Neural cell (in vitro differentiated cells): ENCODE data around the gene TP53I3. TPM values are rescaled to one million over a fixed set of nuclear protein-coding genes. Genes with fewer than 3 reads are reported as not detected.

Experiments used
- H2AFZ ChIP-seq: fragments of 200-600, 300-800 bp; sonication (generic), shearing (Covaris generic); 2 replicates; pipeline ENCODE4 v1.6.0; 2014; ENCODE audit warnings: low read depth, mild to moderate bottlenecking, antibody characterized with exemption, low read length, moderate library complexity
- H3F3A ChIP-seq: fragments of 200-600 bp; shearing (Covaris generic); 2 replicates; pipeline ENCODE4 v1.6.1; 2016; ENCODE audit warnings: mild to moderate bottlenecking, moderate library complexity, mixed read lengths, antibody characterized with exemption, low read length; ENCODE audit not compliant: insufficient read depth, poor library complexity, severe bottlenecking
- H3K27ac ChIP-seq: fragments of 200-600, 300-800 bp; sonication (generic), shearing (Covaris generic); 2 replicates; pipeline ENCODE4 v1.5.1; 2014; ENCODE audit warnings: mild to moderate bottlenecking, low read length, moderate library complexity
- H3K27me3 ChIP-seq: fragments of 300-800, 200-600 bp; sonication (generic), shearing (Covaris generic); 2 replicates; pipeline ENCODE4 v1.6.0; 2014; ENCODE audit warnings: mild to moderate bottlenecking, low read depth, low read length, moderate library complexity; ENCODE audit not compliant: insufficient read depth
- H3K36me3 ChIP-seq: fragments of 300-800, 200-600 bp; sonication (generic), shearing (Covaris generic); 2 replicates; pipeline ENCODE4 v1.5.1; 2014; ENCODE audit warnings: mild to moderate bottlenecking, antibody characterized with exemption, low read length, moderate library complexity; ENCODE audit not compliant: insufficient read depth
- H3K4me2 ChIP-seq: fragments of 300-800, 200-600 bp; sonication (generic), shearing (Covaris generic); 2 replicates; pipeline ENCODE4 v1.6.0; 2014; ENCODE audit warnings: mild to moderate bottlenecking, low read length
- H3K4me3 ChIP-seq: fragments of 300-800, 200-600 bp; sonication (generic), shearing (Covaris generic); 2 replicates; pipeline ENCODE4 v1.5.1; 2014; ENCODE audit warnings: mild to moderate bottlenecking, low read length, moderate library complexity
- H3K79me2 ChIP-seq: fragments of 200-600 bp; shearing (Covaris generic); replicated peaks from 2 replicates; pipeline ENCODE4 v1.6.0; 2014; ENCODE audit warnings: mild to moderate bottlenecking, low read length, moderate library complexity; ENCODE audit not compliant: insufficient read depth
- H3K9ac ChIP-seq: fragments of 300-800, 200-600 bp; sonication (generic), shearing (Covaris generic); 2 replicates; pipeline ENCODE4 v1.6.1; 2016; ENCODE audit warnings: mild to moderate bottlenecking, low read length, mixed read lengths
- H3K9me2 ChIP-seq: fragments of 200-600 bp; shearing (Covaris generic); 2 replicates; pipeline ENCODE4 v1.6.1; 2016; ENCODE audit warnings: mild to moderate bottlenecking, low read length, mixed read lengths; ENCODE audit not compliant: insufficient read depth
- H3K9me3 ChIP-seq: fragments of 200-600, 300-800 bp; sonication (generic), shearing (Covaris generic); 2 replicates; pipeline ENCODE4 v1.6.1; 2016; ENCODE audit warnings: mild to moderate bottlenecking, mixed run types, low read length, moderate library complexity, mixed read lengths
- H4K20me1 ChIP-seq: fragments of 200-600 bp; shearing (Covaris generic); 2 replicates; pipeline ENCODE4 v1.6.1; 2016; ENCODE audit warnings: mild to moderate bottlenecking, mixed run types; ENCODE audit not compliant: insufficient read depth
- EP300 ChIP-seq: fragments of 450-650 bp; conservative IDR thresholded peaks from 2 replicates; pipeline ENCODE4 v1.6.1; 2014; ENCODE audit warnings: antibody characterized with exemption, mild to moderate bottlenecking, moderate library complexity; ENCODE audit not compliant: poor library complexity, severe bottlenecking
- EZH2 ChIP-seq: fragments of 200-600, 300-800 bp; shearing (Covaris generic), sonication (generic); IDR thresholded peaks from 2 replicates; pipeline ENCODE4 v1.6.1; 2014; ENCODE audit warnings: antibody characterized with exemption, low read length, borderline replicate concordance, mild to moderate bottlenecking; ENCODE audit not compliant: insufficient read depth, poor library complexity, severe bottlenecking
- MXI1 ChIP-seq: fragments of 450-650 bp; conservative IDR thresholded peaks from 2 replicates; pipeline ENCODE4 v1.6.1; 2014; ENCODE audit warnings: antibody characterized with exemption, mild to moderate bottlenecking; ENCODE audit not compliant: poor library complexity, severe bottlenecking
- POLR2AphosphoS5 ChIP-seq: IDR thresholded peaks from 2 replicates; pipeline ENCODE4 v1.6.1; 2012
- RAD21 ChIP-seq: fragments of 450-650 bp; conservative IDR thresholded peaks from 2 replicates; pipeline ENCODE4 v1.6.1; 2014; ENCODE audit warnings: antibody characterized with exemption, mild to moderate bottlenecking, moderate library complexity
- REST ChIP-seq: IDR thresholded peaks from 2 replicates; pipeline ENCODE4 v1.6.1; 2012; ENCODE audit warnings: borderline replicate concordance
- SMC3 ChIP-seq: fragments of 450-650 bp; conservative IDR thresholded peaks from 2 replicates; pipeline ENCODE4 v1.6.1; 2014; ENCODE audit warnings: antibody characterized with exemption, mild to moderate bottlenecking, moderate library complexity; ENCODE audit not compliant: poor library complexity
- TAF1 ChIP-seq: IDR thresholded peaks from 2 replicates; pipeline ENCODE4 v1.6.1; 2012; ENCODE audit warnings: low read depth
- polyA plus RNA-seq: library from polyadenylated mRNA; depleted of rRNA; stranded (reverse); fragments of >200 nt; gene quantifications from 2 replicates; pipeline ENCODE4 v1.2.3, GENCODE V29; 2014
- TF ChIP-seq, protein P1 (sequence below): fragments of 450-650 bp; IDR thresholded peaks from 2 replicates; pipeline ENCODE4 v1.5.1; 2014; ENCODE audit warnings: antibody characterized with exemption, mild to moderate bottlenecking, moderate library complexity; ENCODE audit not compliant: poor library complexity, severe bottlenecking

TP53I3 gene
- polyA plus RNA-seq, 1 donor from 2014 or later = 1.8 TPM

DNA sequence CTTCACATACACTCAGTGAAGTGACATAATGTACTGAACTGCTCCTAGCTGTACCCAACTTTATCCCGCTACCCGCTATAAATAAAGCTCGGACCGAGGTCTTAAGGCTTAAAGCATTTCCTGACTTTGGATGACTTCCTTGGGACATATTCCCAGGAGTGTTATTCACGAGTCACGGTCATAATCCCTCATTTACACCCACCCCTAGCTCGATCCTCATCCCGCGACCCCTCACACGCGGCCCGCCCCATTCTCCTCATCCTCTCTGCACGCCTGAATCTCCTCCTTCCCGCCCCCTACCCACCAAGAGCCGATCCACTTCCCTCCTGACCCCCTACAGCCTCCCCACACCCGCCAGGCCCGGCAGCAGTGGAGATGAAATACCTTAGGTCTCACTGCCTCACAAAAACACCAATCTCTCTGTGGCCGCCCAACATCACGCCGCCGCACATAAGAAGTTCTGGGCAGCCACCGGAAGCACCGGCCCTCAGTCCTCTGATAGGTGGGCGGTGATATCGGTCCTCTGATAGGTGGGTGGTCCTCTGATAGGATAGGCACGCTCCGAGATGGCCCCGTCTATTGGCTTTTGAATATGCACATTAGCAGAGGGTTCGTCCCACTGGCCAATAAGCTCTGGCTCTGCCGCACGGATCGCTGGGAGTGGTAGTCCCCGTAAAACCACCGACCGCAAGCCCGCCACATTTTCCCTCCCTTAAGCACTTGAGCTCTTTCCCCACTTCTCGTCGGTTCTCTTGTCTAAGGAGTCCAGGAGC lies 37.5 kb downstream of the TP53I3 start, which contains the start of gene WDCP:
Gene WDCP, minus strand, starts transcription at position 462 of the 773 bp plus-strand sequence. CDS start 7,897 bp downstream, outside the sequence.
- H3F3A ChIP-seq = no peaks in the 10 kb centered on the region
- TF ChIP-seq MXI1 (peak; percentile 96), EZH2 (no peak), EP300 (no peak), POLR2AphosphoS5 (peak; percentile 69), RAD21 (peak; percentile 29)
- TF ChIP-seq, protein P1, sequence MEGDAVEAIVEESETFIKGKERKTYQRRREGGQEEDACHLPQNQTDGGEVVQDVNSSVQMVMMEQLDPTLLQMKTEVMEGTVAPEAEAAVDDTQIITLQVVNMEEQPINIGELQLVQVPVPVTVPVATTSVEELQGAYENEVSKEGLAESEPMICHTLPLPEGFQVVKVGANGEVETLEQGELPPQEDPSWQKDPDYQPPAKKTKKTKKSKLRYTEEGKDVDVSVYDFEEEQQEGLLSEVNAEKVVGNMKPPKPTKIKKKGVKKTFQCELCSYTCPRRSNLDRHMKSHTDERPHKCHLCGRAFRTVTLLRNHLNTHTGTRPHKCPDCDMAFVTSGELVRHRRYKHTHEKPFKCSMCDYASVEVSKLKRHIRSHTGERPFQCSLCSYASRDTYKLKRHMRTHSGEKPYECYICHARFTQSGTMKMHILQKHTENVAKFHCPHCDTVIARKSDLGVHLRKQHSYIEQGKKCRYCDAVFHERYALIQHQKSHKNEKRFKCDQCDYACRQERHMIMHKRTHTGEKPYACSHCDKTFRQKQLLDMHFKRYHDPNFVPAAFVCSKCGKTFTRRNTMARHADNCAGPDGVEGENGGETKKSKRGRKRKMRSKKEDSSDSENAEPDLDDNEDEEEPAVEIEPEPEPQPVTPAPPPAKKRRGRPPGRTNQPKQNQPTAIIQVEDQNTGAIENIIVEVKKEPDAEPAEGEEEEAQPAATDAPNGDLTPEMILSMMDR = peak; percentile 31
- H3K4me3 ChIP-seq = peak within 1 kb of the TSS; percentile 75
- peak within 1 kb of the TSS; percentile 86 for H2AFZ ChIP-seq
- H3K27me3 ChIP-seq = no peaks in the 10 kb centered on the region
- no peaks in the 10 kb centered on the region for H3K9me2 ChIP-seq
- H3K4me2 ChIP-seq = peak within 1 kb of the TSS; percentile 72
- H3K9me3 ChIP-seq = no peaks in the 10 kb centered on the region
- peaks cover 12% of the 10 kb centered on the region for H3K79me2 ChIP-seq
- peak within 1 kb of the TSS; percentile 69 for H3K9ac ChIP-seq
- no peaks in the 10 kb centered on the region for H3K36me3 ChIP-seq
- peak within 1 kb of the TSS; percentile 47 for H3K27ac ChIP-seq
- H4K20me1 ChIP-seq = no peaks in the 10 kb centered on the region

DNA sequence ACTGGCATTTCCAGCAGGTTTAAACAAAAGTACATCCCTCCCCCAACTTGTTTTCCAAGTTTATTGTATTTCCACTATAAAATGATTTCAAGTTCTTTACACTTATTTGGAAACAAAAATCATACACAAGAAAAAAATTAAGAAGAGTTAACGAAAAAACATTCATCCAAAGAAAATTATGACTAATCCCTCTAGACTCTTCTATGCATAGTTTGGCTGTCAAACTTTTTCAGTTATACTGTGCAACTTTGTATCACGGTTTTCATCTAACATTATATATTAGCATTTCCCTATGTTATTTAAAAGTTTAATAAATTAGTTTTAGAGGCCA lies 38.1 kb downstream of the TP53I3 start:
- H3F3A ChIP-seq = no peaks in the 10 kb centered on the region
- no peaks in the 10 kb centered on the region for H3K9me2 ChIP-seq
- H3K4me3 ChIP-seq = peak overlapping the region; percentile 75
- no peaks in the 10 kb centered on the region for H4K20me1 ChIP-seq
- peaks cover 12% of the 10 kb centered on the region for H3K79me2 ChIP-seq
- peak overlapping the region; percentile 69 for H3K9ac ChIP-seq
- H3K4me2 ChIP-seq = peak overlapping the region; percentile 72
- H3K27ac ChIP-seq = no peak overlapping the region
- no peaks in the 10 kb centered on the region for H3K27me3 ChIP-seq
- H2AFZ ChIP-seq = peak overlapping the region; percentile 86
- TF ChIP-seq EP300 (no peak), TAF1 (no peak), MXI1 (no peak), EZH2 (no peak), RAD21 (no peak), POLR2AphosphoS5 (no peak), REST (no peak), SMC3 (no peak)
- TF ChIP-seq, protein P1 = no peak
- no peaks in the 10 kb centered on the region for H3K9me3 ChIP-seq
- H3K36me3 ChIP-seq = no peaks in the 10 kb centered on the region
